GM13976 (cell line): ENCODE measurements around the gene ITGA3.

Experiments
- DNase-seq: peaks from one replicate; pipeline ENCODE4 v3.0.0; 2012; ENCODE audit warnings: low spot score
- CTCF ChIP-seq: IDR thresholded peaks from 2 replicates; pipeline ENCODE4 v1.5.1; 2012; ENCODE audit warnings: borderline replicate concordance, mild to moderate bottlenecking; ENCODE audit not compliant: insufficient read depth; ENCODE audit errors: extremely low read depth, missing control alignments, control extremely low read depth
- in situ Hi-C: fragments of 300-500 bp; cut with MboI; formaldehyde crosslinking; loops from one replicate; pipeline ENCODE4 v1.12.0; 2022; ENCODE audit warnings: low sequenced_read_pairs, mixed read lengths, inconsistent platforms; ENCODE audit not compliant: unreplicated experiment

The ITGA3 gene

GRCh38 chr17:50080827-50081226, 24.9 kb downstream of the ITGA3 start:
- in situ Hi-C loops, result no loop called here
- no peak for DNase-seq
- TF ChIP-seq CTCF, result no peak

GRCh38 chr17:50081757-50082156, 25.8 kb downstream of the ITGA3 start:
- in situ Hi-C loops, result no loop called here
- no peak for DNase-seq
- TF ChIP-seq CTCF, result no peak

GRCh38 chr17:50087246-50087911, 31.5 kb downstream of the ITGA3 start:
- peak; percentile 98 for TF ChIP-seq CTCF
- in situ Hi-C loops, result no loop called here
- DNase-seq, result peak; percentile 89

GRCh38 chr17:50087912-50088405, 32.0 kb downstream of the ITGA3 start:
- DNase-seq, result no peak
- no peak for TF ChIP-seq CTCF
- in situ Hi-C loops, result no loop called here

- TF ChIP-seq CTCF, result no peak
- no peak for DNase-seq
- in situ Hi-C loops, result no loop called here
Measured at GRCh38 chr17:50088952-50089825, 33.3 kb downstream of the ITGA3 start.

GRCh38 chr17:50090071-50090470, 34.2 kb downstream of the ITGA3 start:
- TF ChIP-seq CTCF, result no peak
- no peak for DNase-seq
- in situ Hi-C loops, result loop anchor here (5.0 kb wide), 1 partner anchor 63 kb away; no protein-coding TSS in a partner anchor
